Measurements from ENCODE around the gene PARD6A. TPM values are rescaled to one million over a fixed set of nuclear protein-coding genes. Genes with fewer than 3 reads are reported as not detected.

The PARD6A gene
- total RNA-seq, 2 experiments from 2014 or later: 4.5 to 4.7 TPM

- Histone ChIP-seq H3K36me3 (ENCODE audit: insufficient read depth, low read length) (no peaks in the 10 kb centered on the region), H3K27ac (ENCODE audit: low read depth in 1 of 2, low read length in 2 of 2) (no peak overlapping the region), H3K4me3 (ENCODE audit: low read length) (no peak overlapping the region), H3K9me3 (ENCODE audit: control insufficient read depth in 1 of 2, insufficient read depth in 1 of 2, low read length in 2 of 2) (no peaks in the 10 kb centered on the region), H3K4me1 (ENCODE audit: insufficient read depth, low read length) (peaks cover 7% of the 10 kb centered on the region), H3K27me3 (ENCODE audit: control insufficient read depth in 1 of 2, insufficient read depth in 2 of 2, low read length in 2 of 2) (no peaks in the 10 kb centered on the region)
- intact Hi-C loops (cut with DNase I, micrococcal nuclease): no loop called here
- Mint-ChIP-seq H3K27ac (no peak overlapping the region), H3K9me3 (no peaks in the 10 kb centered on the region), H3K4me3 (no peak overlapping the region), H3K36me3 (ENCODE audit: low read depth) (peaks cover 9% of the 10 kb centered on the region), H3K27me3 (no peaks in the 10 kb centered on the region), H3K4me1 (ENCODE audit: low read depth) (peaks cover 24% of the 10 kb centered on the region)
- ChIA-PET POLR2A (no interaction called here), CTCF (interaction anchor here (0.6 kb wide), 1 partner anchor 68 kb away, joined by 3 read pairs; no protein-coding TSS in a partner anchor)
- TF ChIP-seq CTCF (IDR thresholded peaks at IDR 0.05): no peak
- DNase-seq (no peak), ATAC-seq (ENCODE audit: poor library complexity) (no peak)
Observed at GRCh38 chr16:67708368-67708771, 47.6 kb downstream of the PARD6A start.

DNA sequence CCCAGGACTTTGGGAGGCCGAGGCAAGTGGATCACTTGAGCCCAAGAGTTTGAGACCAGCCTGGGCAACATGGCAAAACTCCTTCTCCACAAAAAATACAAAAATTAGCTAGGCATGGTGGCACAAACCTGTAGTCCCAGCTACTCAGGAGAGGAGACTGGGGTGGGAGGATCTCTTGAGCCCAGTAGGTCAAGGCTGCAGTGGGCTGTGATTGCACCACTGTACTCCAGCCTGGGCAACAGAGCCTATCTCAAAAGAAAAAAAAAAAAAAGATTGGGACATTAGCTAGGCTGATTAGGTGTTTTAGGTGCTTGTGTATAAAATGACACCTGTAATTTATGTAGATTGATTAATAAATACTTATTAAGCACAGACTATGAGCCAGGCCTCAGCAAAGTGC is 48.3 kb downstream of the PARD6A start:
- Histone ChIP-seq H3K27ac (ENCODE audit: low read depth in 1 of 2, low read length in 2 of 2) (no peak overlapping the region), H3K36me3 (ENCODE audit: insufficient read depth, low read length) (no peaks in the 10 kb centered on the region), H3K4me3 (ENCODE audit: low read length) (no peak overlapping the region), H3K4me1 (ENCODE audit: insufficient read depth, low read length) (peaks cover 3% of the 10 kb centered on the region), H3K9me3 (ENCODE audit: control insufficient read depth in 1 of 2, insufficient read depth in 1 of 2, low read length in 2 of 2) (no peaks in the 10 kb centered on the region), H3K27me3 (ENCODE audit: control insufficient read depth in 1 of 2, insufficient read depth in 2 of 2, low read length in 2 of 2) (no peaks in the 10 kb centered on the region)
- Mint-ChIP-seq H3K36me3 (ENCODE audit: low read depth) (peaks cover 9% of the 10 kb centered on the region), H3K27ac (no peak overlapping the region), H3K27me3 (no peaks in the 10 kb centered on the region), H3K4me3 (no peak overlapping the region), H3K9me3 (no peaks in the 10 kb centered on the region), H3K4me1 (ENCODE audit: low read depth) (peaks cover 17% of the 10 kb centered on the region)
- intact Hi-C loops (cut with DNase I, micrococcal nuclease): no loop called here
- no peak for TF ChIP-seq CTCF (IDR thresholded peaks at IDR 0.05)
- no peak for DNase-seq
- POLR2A ChIA-PET: no interaction called here
- ATAC-seq (ENCODE audit: poor library complexity): no peak
- CTCF ChIA-PET: no interaction called here

GRCh38 chr16:67710607-67711006 is 49.8 kb downstream of the PARD6A start:
- ChIA-PET POLR2A (no interaction called here), CTCF (no interaction called here)
- peaks cover 6% of the 10 kb centered on the region for H3K4me1 Mint-ChIP-seq (ENCODE audit: low read depth)
- Histone ChIP-seq H3K27me3 (ENCODE audit: control insufficient read depth in 1 of 2, insufficient read depth in 2 of 2, low read length in 2 of 2) (no peaks in the 10 kb centered on the region), H3K4me1 (ENCODE audit: insufficient read depth, low read length) (peaks cover 3% of the 10 kb centered on the region), H3K9me3 (ENCODE audit: control insufficient read depth in 1 of 2, insufficient read depth in 1 of 2, low read length in 2 of 2) (no peaks in the 10 kb centered on the region), H3K27ac (ENCODE audit: low read depth in 1 of 2, low read length in 2 of 2) (no peak overlapping the region), H3K4me3 (ENCODE audit: low read length) (no peak overlapping the region), H3K36me3 (ENCODE audit: insufficient read depth, low read length) (no peaks in the 10 kb centered on the region)
- H3K9me3 Mint-ChIP-seq: no peaks in the 10 kb centered on the region
- no peak for TF ChIP-seq CTCF (IDR thresholded peaks at IDR 0.05)
- H3K27ac Mint-ChIP-seq: no peak overlapping the region
- peaks cover 9% of the 10 kb centered on the region for H3K36me3 Mint-ChIP-seq (ENCODE audit: low read depth)
- H3K4me3 Mint-ChIP-seq: no peak overlapping the region
- H3K27me3 Mint-ChIP-seq: no peaks in the 10 kb centered on the region
- intact Hi-C loops (cut with DNase I, micrococcal nuclease): no loop called here
- DNase-seq (no peak), ATAC-seq (ENCODE audit: poor library complexity) (no peak)

Other genes with a start within 250 kb of the PARD6A start
- gene ZDHHC1, start 244.5 kb upstream of the PARD6A start, total RNA-seq: under 1 TPM in 1 of 2 experiments, not detected in 1; 0.22 TPM
- not detected for gene HSD11B2, start 229.8 kb upstream of the PARD6A start, total RNA-seq
- 10 to 100 TPM; 39.4 to 41.7 TPM for gene ATP6V0D1, start 179.8 kb upstream of the PARD6A start, total RNA-seq
- not detected for gene AGRP, start 177.4 kb upstream of the PARD6A start, total RNA-seq
- 10 to 100 TPM; 21.3 to 25.4 TPM for gene RIPOR1, start 132.1 kb upstream of the PARD6A start, total RNA-seq
- 10 to 100 TPM; 43.8 to 46.4 TPM for gene CTCF, start 98.4 kb upstream of the PARD6A start, total RNA-seq
- gene CARMIL2, start 15.8 kb upstream of the PARD6A start, total RNA-seq: 100 to 1,000 TPM; 147 to 148 TPM
- 10 to 100 TPM; 21.6 to 26.0 TPM for gene ACD, start 700 bp upstream of the PARD6A start, total RNA-seq
- 1 to 10 TPM; 2.0 to 3.5 TPM for gene ENKD1, start 5.8 kb downstream of the PARD6A start, total RNA-seq
- gene C16orf86, start 5.9 kb downstream of the PARD6A start, total RNA-seq: 1 to 10 TPM; 2.0 to 2.4 TPM
- gene GFOD2, start 58.4 kb downstream of the PARD6A start, total RNA-seq: 1 to 10 TPM; 2.8 to 3.7 TPM
- gene RANBP10, start 145.6 kb downstream of the PARD6A start, total RNA-seq: 10 to 100 TPM; 12.0 to 13.6 TPM
- gene TSNAXIP1, start 145.9 kb downstream of the PARD6A start, total RNA-seq: under 1 TPM; 0.52 to 0.61 TPM
- gene THAP11, start 181.4 kb downstream of the PARD6A start, total RNA-seq: 10 to 100 TPM; 31.2 to 32.1 TPM
- 10 to 100 TPM; 24.0 to 25.7 TPM for gene NUTF2, start 186.0 kb downstream of the PARD6A start, total RNA-seq
- 10 to 100 TPM; 77.5 to 84.1 TPM for gene CENPT, start 186.7 kb downstream of the PARD6A start, total RNA-seq
- 100 to 1,000 TPM; 134 to 145 TPM for gene EDC4, start 212.1 kb downstream of the PARD6A start, total RNA-seq
- 1 to 10 TPM; 2.9 to 4.4 TPM for gene NRN1L, start 223.9 kb downstream of the PARD6A start, total RNA-seq
- gene PSKH1, start 232.3 kb downstream of the PARD6A start, total RNA-seq: 10 to 100 TPM; 11.4 to 13.3 TPM

Data from CD4-positive, alpha-beta T cell (primary cell).